Mesenchymal stem cell (in vitro differentiated cells and primary cell): ENCODE data around the gene SORCS1.

Experiments
- DNase-seq: peaks from one replicate; pipeline ENCODE4 v3.0.0-alpha.2; 2013
- H2AFZ ChIP-seq: one replicate; pipeline ENCODE4 v1.6.1; 2013; ENCODE audit warnings: low read depth, mild to moderate bottlenecking, control low read depth, inconsistent platforms, low read length, moderate library complexity
- H2AK5ac ChIP-seq: 2 replicates; pipeline ENCODE4 v1.6.1; 2013; ENCODE audit warnings: low read length, moderate library complexity, mild to moderate bottlenecking, inconsistent platforms; ENCODE audit not compliant: severe bottlenecking
- H2BK120ac ChIP-seq: one replicate; pipeline ENCODE4 v1.6.1; 2013; ENCODE audit warnings: low read depth, mild to moderate bottlenecking, inconsistent platforms, low read length, moderate library complexity
- H2BK12ac ChIP-seq, 2 experiments: one replicate each; pipeline ENCODE4 v1.6.1; 2013; ENCODE audit warnings: inconsistent platforms in 2 of 2, low read length in 2 of 2, mild to moderate bottlenecking in 2 of 2, moderate library complexity in 2 of 2, control low read depth in 1 of 2
- H2BK15ac ChIP-seq: one replicate; pipeline ENCODE4 v1.6.1; 2013; ENCODE audit warnings: mild to moderate bottlenecking, low read depth, inconsistent platforms; ENCODE audit not compliant: poor library complexity, severe bottlenecking
- H2BK5ac ChIP-seq: 2 replicates; pipeline ENCODE4 v1.6.1; 2013; ENCODE audit warnings: low read depth, mild to moderate bottlenecking, low read length, control low read depth, inconsistent platforms; ENCODE audit not compliant: poor library complexity, severe bottlenecking
- H3K14ac ChIP-seq, 2 experiments: one replicate each; pipeline ENCODE4 v1.6.1; 2013; ENCODE audit warnings: inconsistent platforms in 2 of 2, low read length in 2 of 2, control low read depth in 1 of 2, mild to moderate bottlenecking in 1 of 2, moderate library complexity in 1 of 2
- H3K18ac ChIP-seq, 2 experiments: one replicate each; pipeline ENCODE4 v1.6.1; 2013; ENCODE audit warnings: inconsistent platforms in 2 of 2, low read length in 2 of 2, control low read depth in 1 of 2, low read depth in 1 of 2, mild to moderate bottlenecking in 1 of 2
- H3K23ac ChIP-seq, 2 experiments: one replicate each; pipeline ENCODE4 v1.6.1; 2013; ENCODE audit warnings: inconsistent platforms in 2 of 2, low read length in 2 of 2, mild to moderate bottlenecking in 2 of 2, moderate library complexity in 2 of 2, control low read depth in 1 of 2
- H3K27ac ChIP-seq: 2 replicates; pipeline ENCODE4 v1.5.1; 2013; ENCODE audit warnings: mild to moderate bottlenecking, moderate library complexity, low read length, control low read depth, inconsistent platforms; ENCODE audit not compliant: poor library complexity, severe bottlenecking
- H3K27me3 ChIP-seq, 2 experiments: 2 replicates each; pipeline versions ENCODE4 v1.6.1 to v1.7.0; 2013; ENCODE audit warnings: low read length in 2 of 2, mild to moderate bottlenecking in 2 of 2, moderate library complexity in 2 of 2, control low read depth in 1 of 2, inconsistent platforms in 1 of 2; ENCODE audit not compliant: control insufficient read depth in 1 of 2, insufficient read depth in 1 of 2
- H3K36me3 ChIP-seq, 2 experiments: 2 replicates each; pipeline versions ENCODE4 v1.6.1 to v1.7.0; 2013; ENCODE audit warnings: low read length in 2 of 2, control low read depth in 1 of 2, inconsistent platforms in 1 of 2, low read depth in 1 of 2, mild to moderate bottlenecking in 1 of 2; ENCODE audit not compliant: insufficient read depth in 2 of 2, control insufficient read depth in 1 of 2
- H3K4ac ChIP-seq, 2 experiments: one replicate each; pipeline ENCODE4 v1.6.1; 2013; ENCODE audit warnings: inconsistent platforms in 2 of 2, low read length in 2 of 2, mild to moderate bottlenecking in 2 of 2, moderate library complexity in 2 of 2, control low read depth in 1 of 2, low read depth in 1 of 2
- H3K4me1 ChIP-seq: 2 replicates; pipeline ENCODE4 v1.6.1; 2013; ENCODE audit warnings: low read depth, low read length, control low read depth; ENCODE audit not compliant: control insufficient read depth, insufficient read depth
- H3K4me2 ChIP-seq: 2 replicates; pipeline ENCODE4 v1.6.1; 2013; ENCODE audit warnings: low read length, mild to moderate bottlenecking, inconsistent platforms; ENCODE audit not compliant: poor library complexity, severe bottlenecking
- H3K4me3 ChIP-seq, 2 experiments: 2 replicates each; pipeline versions ENCODE4 v1.5.1 to v1.7.0; 2013; ENCODE audit warnings: low read length in 2 of 2, mild to moderate bottlenecking in 2 of 2, control low read depth in 1 of 2, low read depth in 1 of 2; ENCODE audit not compliant: insufficient read depth in 1 of 2
- H3K79me1 ChIP-seq: replicated peaks from 2 replicates; pipeline ENCODE4 v1.6.1; 2013; ENCODE audit warnings: mild to moderate bottlenecking, control low read depth, low read length, inconsistent platforms; ENCODE audit not compliant: poor library complexity, severe bottlenecking
- H3K9ac ChIP-seq: 2 replicates; pipeline ENCODE4 v1.7.0; 2013; ENCODE audit warnings: mild to moderate bottlenecking, low read length, moderate library complexity
- H3K9me3 ChIP-seq: 2 replicates; pipeline ENCODE4 v1.7.0; 2013; ENCODE audit warnings: mild to moderate bottlenecking, low read length; ENCODE audit not compliant: control insufficient read depth
- H4K8ac ChIP-seq: one replicate; pipeline ENCODE4 v1.6.1; 2013; ENCODE audit warnings: inconsistent platforms, mild to moderate bottlenecking, low read length, moderate library complexity
- H4K91ac ChIP-seq: one replicate; pipeline ENCODE4 v1.6.1; 2013; ENCODE audit warnings: mild to moderate bottlenecking, low read length, inconsistent platforms
- WGBS: methylation state at CpG from one replicate; pipeline ENCODE4 v1.1.7; 2013; ENCODE audit warnings: mixed read lengths; 5-methylcytosine and 5-hydroxymethylcytosine counted together

The SORCS1 gene

GRCh38 chr10:107022600-107023354 lies 141.7 kb downstream of the SORCS1 start:
- no peak overlapping the region for H3K23ac ChIP-seq
- no peak overlapping the region for H3K4me3 ChIP-seq
- no peak overlapping the region for H3K14ac ChIP-seq
- H3K9ac ChIP-seq = no peak overlapping the region
- no peaks in the 10 kb centered on the region for H3K79me1 ChIP-seq
- no peak for DNase-seq
- H3K36me3 ChIP-seq = no peaks in the 10 kb centered on the region
- H4K8ac ChIP-seq = no peak overlapping the region
- no peaks in the 10 kb centered on the region for H3K4me1 ChIP-seq
- no peak overlapping the region for H3K4me2 ChIP-seq
- no peak overlapping the region for H2AFZ ChIP-seq
- H4K91ac ChIP-seq = no peak overlapping the region
- H3K27ac ChIP-seq = no peak overlapping the region
- 63% methylated on average over 6 of the region's 6 CpGs for WGBS
- no peaks in the 10 kb centered on the region for H3K9me3 ChIP-seq
- H2BK5ac ChIP-seq = no peak overlapping the region
- H2BK15ac ChIP-seq = no peak overlapping the region
- H2BK120ac ChIP-seq = no peak overlapping the region
- no peak overlapping the region for H3K4ac ChIP-seq
- H2BK12ac ChIP-seq = no peak overlapping the region
- no peak overlapping the region for H2AK5ac ChIP-seq
- H3K18ac ChIP-seq = no peak overlapping the region
- H3K27me3 ChIP-seq = no peaks in the 10 kb centered on the region

GRCh38 chr10:107019154-107019553 lies 145.4 kb downstream of the SORCS1 start:
- Histone ChIP-seq H3K27me3 (no peaks in the 10 kb centered on the region), H3K9ac (no peak overlapping the region), H3K79me1 (no peaks in the 10 kb centered on the region), H2AFZ (no peak overlapping the region), H2BK120ac (no peak overlapping the region), H2AK5ac (no peak overlapping the region), H3K27ac (no peak overlapping the region), H3K9me3 (peaks cover 4% of the 10 kb centered on the region), H3K4ac (no peak overlapping the region), H3K36me3 (no peaks in the 10 kb centered on the region), H3K4me1 (no peaks in the 10 kb centered on the region), H4K91ac (no peak overlapping the region), H2BK15ac (no peak overlapping the region), H3K4me3 (no peak overlapping the region), H3K4me2 (no peak overlapping the region), H2BK12ac (no peak overlapping the region), H2BK5ac (no peak overlapping the region), H3K23ac (no peak overlapping the region), H4K8ac (no peak overlapping the region), H3K18ac (no peak overlapping the region), H3K14ac (no peak overlapping the region)
- 78% methylated on average over 1 of the region's 2 CpGs for WGBS
- no peak for DNase-seq

- peaks cover 4% of the 10 kb centered on the region for H3K9me3 ChIP-seq
- H3K18ac ChIP-seq = no peak overlapping the region
- no peak overlapping the region for H2BK12ac ChIP-seq
- H3K23ac ChIP-seq = no peak overlapping the region
- no peaks in the 10 kb centered on the region for H3K36me3 ChIP-seq
- no peak overlapping the region for H2AFZ ChIP-seq
- no peak for DNase-seq
- no peak overlapping the region for H2BK5ac ChIP-seq
- no peak overlapping the region for H4K91ac ChIP-seq
- H3K4ac ChIP-seq = no peak overlapping the region
- H2BK15ac ChIP-seq = no peak overlapping the region
- no peaks in the 10 kb centered on the region for H3K4me1 ChIP-seq
- no peak overlapping the region for H3K4me2 ChIP-seq
- no peak overlapping the region for H4K8ac ChIP-seq
- no peak overlapping the region for H2AK5ac ChIP-seq
- no peak overlapping the region for H3K4me3 ChIP-seq
- no peak overlapping the region for H2BK120ac ChIP-seq
- H3K27ac ChIP-seq = no peak overlapping the region
- no peak overlapping the region for H3K9ac ChIP-seq
- WGBS = 48% methylated on average over 3 of the region's 4 CpGs
- no peak overlapping the region for H3K14ac ChIP-seq
- H3K79me1 ChIP-seq = no peaks in the 10 kb centered on the region
- H3K27me3 ChIP-seq = no peaks in the 10 kb centered on the region
Measured at GRCh38 chr10:107013258-107014006, 151.1 kb downstream of the SORCS1 start.

GRCh38 chr10:107011992-107012391 lies 152.5 kb downstream of the SORCS1 start:
- no peak overlapping the region for H3K14ac ChIP-seq
- H3K4me2 ChIP-seq = no peak overlapping the region
- no peak overlapping the region for H3K23ac ChIP-seq
- H3K36me3 ChIP-seq = no peaks in the 10 kb centered on the region
- no peak overlapping the region for H3K9ac ChIP-seq
- no peaks in the 10 kb centered on the region for H3K79me1 ChIP-seq
- no peak overlapping the region for H3K4ac ChIP-seq
- no peak overlapping the region for H2BK5ac ChIP-seq
- H3K9me3 ChIP-seq = peaks cover 3% of the 10 kb centered on the region
- H2BK15ac ChIP-seq = no peak overlapping the region
- no peak overlapping the region for H3K4me3 ChIP-seq
- H2BK12ac ChIP-seq = no peak overlapping the region
- no peak overlapping the region for H2AK5ac ChIP-seq
- no peak overlapping the region for H3K18ac ChIP-seq
- no peaks in the 10 kb centered on the region for H3K27me3 ChIP-seq
- H4K8ac ChIP-seq = no peak overlapping the region
- DNase-seq = no peak
- H3K27ac ChIP-seq = no peak overlapping the region
- H3K4me1 ChIP-seq = no peaks in the 10 kb centered on the region
- H2BK120ac ChIP-seq = no peak overlapping the region
- no peak overlapping the region for H2AFZ ChIP-seq
- WGBS = 65% methylated on average over 3 of the region's 3 CpGs
- no peak overlapping the region for H4K91ac ChIP-seq
